Neuronal stem cell (in vitro differentiated cells): ENCODE results near the gene GREB1.

Experiments used
- DNase-seq: peaks from one replicate; pipeline ENCODE4 v3.0.0-alpha.2; 2013; ENCODE audit warnings: low spot score
- H2AFZ ChIP-seq: one replicate; pipeline ENCODE4 v1.6.1; 2013; ENCODE audit warnings: mild to moderate bottlenecking, low read length, inconsistent platforms
- H2AK5ac ChIP-seq: 2 replicates; pipeline ENCODE4 v1.6.1; 2013; ENCODE audit warnings: low read depth, mild to moderate bottlenecking, inconsistent platforms, low read length, moderate library complexity, mixed read lengths
- H2BK120ac ChIP-seq: 2 replicates; pipeline ENCODE4 v1.6.1; 2013; ENCODE audit warnings: low read depth, mild to moderate bottlenecking, inconsistent platforms, low read length, moderate library complexity, mixed read lengths
- H2BK12ac ChIP-seq: one replicate; pipeline ENCODE4 v1.6.1; 2013; ENCODE audit warnings: low read length, inconsistent platforms
- H2BK15ac ChIP-seq: 2 replicates; pipeline ENCODE4 v1.6.1; 2013; ENCODE audit warnings: mild to moderate bottlenecking, low read length, inconsistent platforms, mixed read lengths
- H2BK5ac ChIP-seq: one replicate; pipeline ENCODE4 v1.6.1; 2013; ENCODE audit warnings: inconsistent platforms, mild to moderate bottlenecking, low read length, moderate library complexity
- H3K14ac ChIP-seq: one replicate; pipeline ENCODE4 v1.6.1; 2013; ENCODE audit warnings: low read length, inconsistent platforms
- H3K18ac ChIP-seq: 2 replicates; pipeline ENCODE4 v1.6.1; 2013; ENCODE audit warnings: low read length, inconsistent platforms
- H3K23ac ChIP-seq: 2 replicates; pipeline ENCODE4 v1.6.1; 2013; ENCODE audit warnings: low read depth, mild to moderate bottlenecking, mixed read lengths, low read length, inconsistent platforms; ENCODE audit not compliant: poor library complexity
- H3K27ac ChIP-seq: replicated peaks from 3 replicates; pipeline ENCODE4 v1.5.1; 2013; ENCODE audit warnings: low read length, inconsistent platforms
- H3K27me3 ChIP-seq, 3 experiments: 2 replicates each; pipeline ENCODE4 v1.6.1; 2013; ENCODE audit warnings: low read length in 3 of 3, mild to moderate bottlenecking in 2 of 3, inconsistent platforms in 1 of 3, low read depth in 1 of 3, mixed read lengths in 1 of 3, moderate library complexity in 1 of 3; ENCODE audit not compliant: control insufficient read depth in 3 of 3, insufficient read depth in 3 of 3
- H3K36me3 ChIP-seq, 2 donors: replicated peaks in 1 of 2; 2 replicates each; pipeline ENCODE4 v1.6.1; 2013; ENCODE audit warnings: low read length in 2 of 2; ENCODE audit not compliant: control insufficient read depth in 2 of 2, insufficient read depth in 2 of 2
- H3K4ac ChIP-seq: 2 replicates; pipeline ENCODE4 v1.6.1; 2013; ENCODE audit warnings: inconsistent platforms, mild to moderate bottlenecking, low read length, moderate library complexity
- H3K4me1 ChIP-seq, 2 donors: 1 replicate in 1 of 2; 2 replicates in 1 of 2; pipeline ENCODE4 v1.6.1; 2013; ENCODE audit warnings: low read length in 2 of 2, low read depth in 1 of 2; ENCODE audit not compliant: control insufficient read depth in 2 of 2, insufficient read depth in 1 of 2
- H3K4me2 ChIP-seq: one replicate; pipeline ENCODE4 v1.6.1; 2013; ENCODE audit warnings: mild to moderate bottlenecking, low read length, inconsistent platforms; ENCODE audit not compliant: insufficient read depth, poor library complexity, severe bottlenecking
- H3K4me3 ChIP-seq, 2 donors: 2 replicates each; pipeline ENCODE4 v1.5.1; 2013; ENCODE audit warnings: low read length in 2 of 2, mild to moderate bottlenecking in 2 of 2, inconsistent platforms in 1 of 2, moderate library complexity in 1 of 2
- H3K79me1 ChIP-seq: one replicate; pipeline ENCODE4 v1.6.1; 2013; ENCODE audit warnings: low read depth, mild to moderate bottlenecking, inconsistent platforms, low read length, moderate library complexity
- H3K9ac ChIP-seq: one replicate; pipeline ENCODE4 v1.6.1; 2013; ENCODE audit warnings: mild to moderate bottlenecking, low read depth, low read length, inconsistent platforms; ENCODE audit not compliant: poor library complexity
- H3K9me3 ChIP-seq, 2 donors: replicated peaks in 1 of 2; 2 replicates each; pipeline versions ENCODE3 to v1.6.1; 2013; ENCODE audit warnings: low read length in 2 of 2, mild to moderate bottlenecking in 2 of 2, inconsistent platforms in 1 of 2, low read depth in 1 of 2, mixed read lengths in 1 of 2, moderate library complexity in 1 of 2; ENCODE audit not compliant: control insufficient read depth in 2 of 2, insufficient read depth in 1 of 2
- H4K8ac ChIP-seq: one replicate; pipeline ENCODE4 v1.6.1; 2013; ENCODE audit warnings: low read depth, mild to moderate bottlenecking, inconsistent platforms, low read length, moderate library complexity
- H4K91ac ChIP-seq: one replicate; pipeline ENCODE4 v1.6.1; 2013; ENCODE audit warnings: low read length, low read depth, mild to moderate bottlenecking, inconsistent platforms; ENCODE audit not compliant: poor library complexity
- WGBS, 2 donors: extraction: QIAGEN DNeasy Blood & Tissue Kit; methylation state at CpG; one replicate each; pipeline ENCODE4 v1.1.7; 2013; ENCODE audit warnings: missing lambda C conversion rate in 2 of 2, mixed read lengths in 1 of 2; ENCODE audit not compliant: insufficient read length in 2 of 2, insufficient replicate concordance in 1 of 2; ENCODE audit errors: extremely low coverage in 2 of 2; 5-methylcytosine and 5-hydroxymethylcytosine counted together

GREB1 gene

DNA sequence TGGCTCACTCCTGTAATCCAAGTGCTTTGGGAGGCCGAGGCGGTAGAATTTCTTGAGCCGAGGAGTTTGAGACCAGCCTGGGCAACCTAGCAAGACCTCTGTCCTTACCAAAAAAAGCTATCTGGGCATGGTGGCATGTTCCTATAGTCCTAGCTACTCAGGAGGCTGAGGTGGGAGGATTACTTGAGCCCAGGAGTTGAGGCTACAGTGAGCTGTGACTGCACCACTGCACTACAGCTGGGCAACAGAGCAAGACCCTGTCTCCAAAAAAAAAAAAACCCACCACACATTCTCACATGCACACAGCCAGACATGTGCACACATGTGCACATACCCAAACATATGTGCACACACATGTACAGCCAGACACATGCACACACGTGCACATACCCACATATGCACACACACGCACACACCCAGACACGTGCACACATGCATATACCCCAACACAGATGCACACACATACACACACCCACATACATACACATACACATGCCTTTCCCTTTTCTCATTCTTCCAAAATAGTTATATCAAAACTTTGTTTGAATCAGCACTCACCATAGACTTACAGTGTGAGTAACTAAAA, 14.2 kb downstream of the GREB1 start:
- no peak overlapping the region for H3K14ac ChIP-seq
- no CpG with 5 or more reads among the region's 6 CpGs for WGBS, 2 donors

DNA sequence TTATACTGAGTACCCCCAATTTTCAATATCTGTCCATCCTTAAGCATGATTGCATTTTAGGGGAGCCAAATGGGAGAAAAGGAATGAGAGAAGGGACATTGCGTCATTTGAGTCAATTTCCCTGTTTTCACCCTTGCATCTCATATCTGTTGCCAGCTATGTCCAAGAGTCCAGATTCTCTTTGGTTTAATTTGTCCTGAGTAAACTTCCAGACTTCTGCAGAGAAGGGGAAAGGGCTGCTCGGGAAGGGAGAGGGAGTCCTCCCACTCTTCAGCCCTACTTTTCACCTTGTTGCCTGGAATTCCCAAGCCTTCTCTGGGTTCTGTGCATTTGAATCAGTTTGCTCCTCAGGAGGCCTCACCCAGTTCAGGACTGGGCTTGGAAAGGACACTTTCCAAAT, 16.5 kb downstream of the GREB1 start:
- Histone ChIP-seq H3K27me3 (no peaks in the 10 kb centered on the region), H2BK12ac (no peak overlapping the region), H3K23ac (no peak overlapping the region), H2BK15ac (no peak overlapping the region), H4K91ac (no peak overlapping the region), H4K8ac (no peak overlapping the region), H2BK5ac (no peak overlapping the region), H2AFZ (no peak overlapping the region), H3K9ac (no peak overlapping the region), H3K4me3 (no peak overlapping the region), H3K36me3 (peaks cover 3 to 37% of the 10 kb centered on the region in 2 donors), H3K9me3 (peaks cover 0 to 18% of the 10 kb centered on the region in 2 donors), H3K4me1 (peaks cover 14 to 18% of the 10 kb centered on the region in 2 donors), H3K4me2 (no peak overlapping the region), H3K27ac (no peak overlapping the region), H3K18ac (no peak overlapping the region), H3K79me1 (peaks cover 2% of the 10 kb centered on the region), H2AK5ac (no peak overlapping the region), H3K14ac (no peak overlapping the region), H2BK120ac (no peak overlapping the region), H3K4ac (no peak overlapping the region)
- DNase-seq = no peak
- WGBS, 2 donors = no CpG with 5 or more reads among the region's 2 CpGs

More for the DNA sequence above, 14.2 kb downstream of the GREB1 start:
- Histone ChIP-seq H3K27me3 (no peaks in the 10 kb centered on the region), H2AK5ac (no peak overlapping the region), H2BK12ac (no peak overlapping the region), H3K79me1 (peaks cover 2% of the 10 kb centered on the region), H3K9ac (no peak overlapping the region), H4K91ac (no peak overlapping the region), H2AFZ (no peak overlapping the region), H3K4me2 (no peak overlapping the region), H3K27ac (no peak overlapping the region), H3K23ac (no peak overlapping the region), H3K4me1 (peaks cover 0 to 11% of the 10 kb centered on the region in 2 donors), H3K36me3 (peaks cover 5 to 48% of the 10 kb centered on the region in 2 donors), H3K9me3 (peaks cover 0 to 18% of the 10 kb centered on the region in 2 donors), H3K4me3 (peak overlapping the region in 1 of 2 donors; percentile 55), H2BK120ac (no peak overlapping the region), H2BK15ac (no peak overlapping the region), H4K8ac (no peak overlapping the region), H3K18ac (no peak overlapping the region), H3K4ac (no peak overlapping the region), H2BK5ac (no peak overlapping the region)
- no peak for DNase-seq

DNA sequence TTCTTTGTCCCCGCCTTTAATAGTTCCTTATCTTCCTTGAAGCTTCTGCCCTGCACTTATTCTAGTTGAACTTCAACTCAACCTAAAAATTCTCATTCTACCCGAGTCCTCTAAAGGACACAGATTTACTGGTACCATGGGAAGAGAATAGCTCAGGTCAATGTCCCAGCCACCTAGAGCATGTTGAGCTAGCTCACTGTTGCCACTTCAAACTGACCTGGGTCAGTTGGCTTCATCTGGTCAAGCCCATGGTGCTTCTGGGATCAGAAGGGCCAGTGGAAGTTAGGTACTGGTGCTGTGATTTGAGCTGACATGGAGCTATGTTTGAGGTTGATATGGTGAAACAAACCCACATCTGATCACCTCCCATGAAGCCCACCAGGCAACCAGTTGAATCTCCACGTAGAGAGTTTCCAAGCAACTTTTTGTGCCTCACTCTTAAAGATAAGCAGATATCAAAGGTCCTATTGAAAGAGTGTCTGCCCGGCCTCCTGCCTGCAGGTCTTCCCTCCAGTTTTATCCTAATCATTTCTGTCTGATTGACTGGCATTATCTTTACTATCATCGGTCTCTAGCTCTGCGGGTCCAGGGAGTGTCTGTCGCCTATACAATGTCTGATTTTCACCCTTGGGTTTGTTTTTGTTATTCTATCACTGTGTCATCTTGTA, 17.2 kb downstream of the GREB1 start:
- Histone ChIP-seq H3K4me1 (peaks cover 15 to 21% of the 10 kb centered on the region in 2 donors), H3K18ac (no peak overlapping the region), H3K79me1 (peaks cover 2% of the 10 kb centered on the region), H3K36me3 (peaks cover 3 to 43% of the 10 kb centered on the region in 2 donors), H3K14ac (no peak overlapping the region), H3K27ac (no peak overlapping the region), H3K9ac (no peak overlapping the region), H3K4me3 (no peak overlapping the region), H2BK15ac (no peak overlapping the region), H2AFZ (no peak overlapping the region), H3K27me3 (no peaks in the 10 kb centered on the region), H2BK120ac (no peak overlapping the region), H4K91ac (no peak overlapping the region), H3K23ac (no peak overlapping the region), H3K4me2 (no peak overlapping the region), H2BK12ac (no peak overlapping the region), H4K8ac (no peak overlapping the region), H3K4ac (no peak overlapping the region), H2AK5ac (no peak overlapping the region), H3K9me3 (peaks cover 0 to 18% of the 10 kb centered on the region in 2 donors), H2BK5ac (no peak overlapping the region)
- DNase-seq = no peak
- no CpG with 5 or more reads among the region's 7 CpGs for WGBS, 2 donors

DNA sequence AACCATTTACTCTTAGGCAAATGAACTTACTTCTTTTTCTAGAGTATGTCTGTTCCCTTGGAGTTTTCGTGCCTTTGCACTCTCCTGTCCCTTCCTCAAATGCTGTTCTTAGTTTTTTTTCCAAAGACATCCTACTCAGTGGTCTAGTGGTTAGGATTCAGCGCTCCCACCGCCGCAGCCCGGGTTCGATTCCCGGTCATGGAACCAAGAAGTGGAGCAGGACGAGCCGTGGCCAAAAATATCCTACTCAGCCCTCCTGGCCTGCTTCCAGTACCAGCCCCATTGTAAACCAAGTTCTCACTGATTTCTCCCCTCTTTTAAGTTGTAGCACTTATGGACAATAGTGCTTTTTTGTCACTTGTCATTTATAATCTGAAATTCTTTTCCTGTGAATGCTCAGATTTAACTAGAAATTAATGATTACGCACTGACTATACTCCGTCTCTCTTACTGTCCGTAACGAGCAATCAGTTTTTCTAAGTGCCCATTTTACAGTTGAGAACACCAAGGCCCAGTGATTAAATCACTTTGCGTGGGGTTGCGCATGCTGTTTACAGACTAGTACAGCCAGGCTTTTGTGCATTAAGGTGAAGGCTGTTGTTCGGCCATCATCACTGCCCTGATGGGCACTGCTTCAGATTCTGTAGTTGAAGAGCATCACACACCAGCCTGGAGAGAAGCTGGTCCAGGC, 17.9 kb downstream of the GREB1 start:
- whole genome bisulfite sequencing, 2 donors = no CpG with 5 or more reads among the region's 16 CpGs
- no peak overlapping the region for H3K4ac ChIP-seq
- H3K9ac ChIP-seq = no peak overlapping the region
- no peak for DNase-seq
- H2BK120ac ChIP-seq = no peak overlapping the region
- peaks cover 0 to 18% of the 10 kb centered on the region in 2 donors for H3K9me3 ChIP-seq
- peaks cover 19 to 21% of the 10 kb centered on the region in 2 donors for H3K4me1 ChIP-seq
- no peak overlapping the region for H2AK5ac ChIP-seq
- no peak overlapping the region for H3K18ac ChIP-seq
- no peak overlapping the region for H3K23ac ChIP-seq
- H3K4me3 ChIP-seq = no peak overlapping the region
- no peak overlapping the region for H3K14ac ChIP-seq
- H2BK12ac ChIP-seq = no peak overlapping the region
- no peak overlapping the region for H4K8ac ChIP-seq
- peaks cover 3 to 50% of the 10 kb centered on the region in 2 donors for H3K36me3 ChIP-seq
- H3K27ac ChIP-seq = no peak overlapping the region
- no peak overlapping the region for H3K4me2 ChIP-seq
- H3K27me3 ChIP-seq = no peaks in the 10 kb centered on the region
- H2BK15ac ChIP-seq = no peak overlapping the region
- no peak overlapping the region for H2BK5ac ChIP-seq
- no peak overlapping the region for H4K91ac ChIP-seq
- no peak overlapping the region for H2AFZ ChIP-seq
- H3K79me1 ChIP-seq = peaks cover 6% of the 10 kb centered on the region
